HepG2 (cell line): Measurements from ENCODE around the gene WIPF2. TPM values are rescaled to one million over a fixed set of nuclear protein-coding genes. Genes with fewer than 3 reads are reported as not detected.

Experiments used
- ATAC-seq: fragments of 200-7000 bp; cut with Tn5 transposase; 3 replicates; pipeline ENCODE4 v1.9.1; 2020; ENCODE audit warnings: mild to moderate bottlenecking, moderate library complexity
- BruUV-seq: library from RNA; stranded (reverse); fragments of 400-500 nt; replicated peaks from 2 replicates; lab custom pipeline; 2021; lab: Mats Ljungman, UMichigan
- CTCF ChIA-PET: fragments of 300-600 bp; formaldehyde crosslinking; extraction: SDS; loops from one replicate; lab custom pipeline; 2021; ENCODE audit warnings: low total read pairs, inconsistent platforms, low intra/inter-chr PET ratio; lab: Yijun Ruan, JAX
- POLR2A ChIA-PET: fragments of 350-600 bp; sonication (Branson Sonifier 250); formaldehyde crosslinking; loops from one replicate; lab custom pipeline; 2020; ENCODE audit warnings: antibody characterized with exemption, inconsistent platforms; lab: Yijun Ruan, JAX
- DNase-seq: peaks from one replicate; pipeline ENCODE4 v3.0.0-alpha.2; 2015; ENCODE audit warnings: low spot score
- FAIRE-seq: peaks from 3 replicates; lab custom pipeline; 2011; peaks lifted over from hg19 to GRCh38; lab: Jason Lieb, UNC
- H2AFZ ChIP-seq: one replicate; pipeline ENCODE4 v1.6.1; 2011; ENCODE audit warnings: low read length, inconsistent platforms
- H3K27ac ChIP-seq: fragments of 300-600 bp; 3 replicates; pipeline ENCODE4 v1.8.0; 2011; ENCODE audit warnings: mixed run types, mild to moderate bottlenecking, mixed read lengths, low read length, inconsistent platforms; ENCODE audit not compliant: insufficient read depth; ENCODE audit errors: extremely low read length
- H3K27me3 ChIP-seq, 2 experiments: fragments of 200-600 bp in 1 of 2; 2 replicates in 1 of 2; 3 replicates in 1 of 2; pipeline versions ENCODE4 v1.6.0 to v1.8.0; 2011; ENCODE audit warnings: low read length in 2 of 2, mild to moderate bottlenecking in 2 of 2, moderate library complexity in 2 of 2, inconsistent platforms in 1 of 2; ENCODE audit not compliant: insufficient read depth in 2 of 2, control insufficient read depth in 1 of 2
- H3K36me3 ChIP-seq, 2 experiments: fragments of 200-600 bp in 1 of 2; replicated peaks in 1 of 2; 2 replicates in 1 of 2; 3 replicates in 1 of 2; pipeline versions ENCODE4 v1.5.1 to v1.8.0; 2011; ENCODE audit warnings: low read length in 2 of 2, inconsistent platforms in 1 of 2; ENCODE audit not compliant: insufficient read depth in 2 of 2, control insufficient read depth in 1 of 2
- H3K4me1 ChIP-seq: 2 replicates; pipeline ENCODE4 v1.5.1; 2012; ENCODE audit warnings: low read length, inconsistent platforms; ENCODE audit not compliant: insufficient read depth
- H3K4me2 ChIP-seq: 2 replicates; pipeline ENCODE4 v1.6.0; 2011; ENCODE audit warnings: low read depth, low read length, inconsistent platforms
- H3K4me3 ChIP-seq, 3 experiments: fragments of 200-600 bp in 1 of 3; sonication (generic), shearing (Covaris generic) in 1 of 3; replicated peaks in 1 of 3; 2 replicates each; pipeline ENCODE4 v1.5.1; 2011 to 2016; ENCODE audit warnings: low read length in 3 of 3, inconsistent platforms in 2 of 3, low read depth in 2 of 3, mild to moderate bottlenecking in 2 of 3, control low read depth in 1 of 3, mixed read lengths in 1 of 3; ENCODE audit not compliant: insufficient read depth in 1 of 3
- H3K79me2 ChIP-seq: one replicate; pipeline ENCODE4 v1.6.1; 2011; ENCODE audit warnings: low read length, inconsistent platforms; ENCODE audit not compliant: insufficient read depth
- H3K9ac ChIP-seq: 2 replicates; pipeline ENCODE4 v1.6.0; 2011; ENCODE audit warnings: mild to moderate bottlenecking, low read depth, low read length, inconsistent platforms; ENCODE audit not compliant: insufficient read depth
- H3K9me3 ChIP-seq: 2 replicates; pipeline ENCODE4 v1.5.1; 2012; ENCODE audit warnings: mild to moderate bottlenecking, low read length
- H4K20me1 ChIP-seq: 2 replicates; pipeline ENCODE4 v1.6.0; 2011; ENCODE audit warnings: inconsistent platforms, mild to moderate bottlenecking, low read length, moderate library complexity; ENCODE audit not compliant: insufficient read depth
- KDM3A ChIP-seq: IDR thresholded peaks from 2 replicates; pipeline ENCODE4 v1.6.1; 2018; ENCODE audit warnings: low read depth, missing compliant biosample characterization
- MYC ChIP-seq: sonication (generic); formaldehyde crosslinking; IDR thresholded peaks from 2 replicates; pipeline ENCODE4 v1.9.0; 2021; ENCODE audit warnings: missing genetic modification reagents, borderline replicate concordance
- NR2F6 ChIP-seq, 2 experiments: IDR thresholded peaks; 2 replicates each; pipeline ENCODE4 v1.6.1; 2016; ENCODE audit warnings: antibody characterized with exemption in 1 of 2, mild to moderate bottlenecking in 1 of 2
- RFX3 ChIP-seq: IDR thresholded peaks from 2 replicates; pipeline ENCODE4 v1.6.1; 2016; ENCODE audit warnings: missing biosample characterization, missing genetic modification reagents
- SMAD3 ChIP-seq: sonication (generic); formaldehyde crosslinking; IDR thresholded peaks from 2 replicates; pipeline ENCODE4 v1.4.0; 2020; ENCODE audit warnings: missing genetic modification reagents
- SP140L ChIP-seq: sonication (generic); formaldehyde crosslinking; IDR thresholded peaks from 2 replicates; pipeline ENCODE4 v1.4.0; 2020; ENCODE audit warnings: missing genetic modification reagents, borderline replicate concordance
- SRSF9 ChIP-seq: fragments of 200-400 bp; formaldehyde crosslinking; IDR thresholded peaks from 2 replicates; pipeline ENCODE4 v1.6.1; 2018; ENCODE audit warnings: borderline replicate concordance, mild to moderate bottlenecking, low read depth, low read length; ENCODE audit not compliant: insufficient read depth, poor library complexity, severe bottlenecking
- TFDP1 ChIP-seq: IDR thresholded peaks from 2 replicates; pipeline ENCODE4 v1.6.1; 2016; ENCODE audit warnings: missing compliant biosample characterization, missing genetic modification reagents, borderline replicate concordance
- TOPORS ChIP-seq: sonication (generic); formaldehyde crosslinking; IDR thresholded peaks from 2 replicates; pipeline ENCODE4 v1.8.0; 2023; ENCODE audit warnings: mild to moderate bottlenecking, missing genetic modification reagents
- ZGPAT ChIP-seq: IDR thresholded peaks from 2 replicates; pipeline ENCODE4 v1.6.1; 2016; ENCODE audit warnings: mild to moderate bottlenecking
- ZNF124 ChIP-seq: sonication (generic); formaldehyde crosslinking; IDR thresholded peaks from 2 replicates; pipeline ENCODE4 v1.4.0; 2020; ENCODE audit warnings: missing genetic modification reagents
- WGBS: methylation state at CpG from one replicate; pipeline ENCODE4 v1.1.6; 2017; ENCODE audit warnings: low lambda C conversion rate; 5-methylcytosine and 5-hydroxymethylcytosine counted together
- in situ Hi-C: cut with HindIII; loops from 2 replicates; pipeline ENCODE4 v1.10.0; 2017; ENCODE audit warnings: low pct_unique_long_range_greater_than_20kb; ENCODE audit not compliant: extremely low pct_ligation_motif_present
- intact Hi-C: fragments of 100-400 bp; cut with micrococcal nuclease; formaldehyde crosslinking; loops from one replicate; pipeline ENCODE4 v1.10.0; 2022; ENCODE audit not compliant: unreplicated experiment
- polyA plus RNA-seq, 8 experiments: library from polyadenylated mRNA; depleted of rRNA in 3 of 8; stranded (reverse) in 7 of 8; unstranded in 1 of 8; fragments of >200 nt; fragmentation: Illumina TruSeq in 4 of 8; extraction: Trizol in 4 of 8; gene quantifications; 2 replicates each; pipeline versions ENCODE4 v1.2.1 to v1.2.3, GENCODE V29; 2011 to 2016; ENCODE audit warnings: low read depth in 4 of 8, missing spikeins in 1 of 8, mixed read lengths in 1 of 8; ENCODE audit not compliant: insufficient read depth in 1 of 8
- total RNA-seq, 5 experiments: library from RNA; depleted of rRNA; stranded (reverse); fragments of >200 nt; fragmentation: Illumina TruSeq; extraction: Trizol; gene quantifications; 2 replicates each; pipeline ENCODE4 v1.2.3, GENCODE V29; 2016; ENCODE audit warnings: low read depth in 1 of 5
- TF ChIP-seq, protein P1 (sequence below): sonication (generic); formaldehyde crosslinking; IDR thresholded peaks from 2 replicates; pipeline ENCODE4 v1.8.1; 2023; ENCODE audit warnings: mild to moderate bottlenecking, missing genetic modification reagents
- TF ChIP-seq, protein P2 (sequence below): sonication (generic); formaldehyde crosslinking; IDR thresholded peaks from 2 replicates; pipeline ENCODE4 v1.4.0; 2020; ENCODE audit warnings: missing genetic modification reagents
- TF ChIP-seq, protein P3 (sequence below): sonication (generic); formaldehyde crosslinking; conservative IDR thresholded peaks from 2 replicates; pipeline ENCODE4 v1.8.0; 2022; ENCODE audit warnings: low read depth, missing genetic modification reagents
- TF ChIP-seq, protein P4 (sequence below): sonication (generic); formaldehyde crosslinking; IDR thresholded peaks from 2 replicates; pipeline ENCODE4 v1.5.0; 2020; ENCODE audit warnings: mild to moderate bottlenecking, missing genetic modification reagents

Gene WIPF2
- total and polyA plus RNA-seq, 2 of the 13 experiments (the other 11 are each of a cell fraction or from before 2014, with no cell fraction given) = 7.2 to 10.8 TPM

DNA sequence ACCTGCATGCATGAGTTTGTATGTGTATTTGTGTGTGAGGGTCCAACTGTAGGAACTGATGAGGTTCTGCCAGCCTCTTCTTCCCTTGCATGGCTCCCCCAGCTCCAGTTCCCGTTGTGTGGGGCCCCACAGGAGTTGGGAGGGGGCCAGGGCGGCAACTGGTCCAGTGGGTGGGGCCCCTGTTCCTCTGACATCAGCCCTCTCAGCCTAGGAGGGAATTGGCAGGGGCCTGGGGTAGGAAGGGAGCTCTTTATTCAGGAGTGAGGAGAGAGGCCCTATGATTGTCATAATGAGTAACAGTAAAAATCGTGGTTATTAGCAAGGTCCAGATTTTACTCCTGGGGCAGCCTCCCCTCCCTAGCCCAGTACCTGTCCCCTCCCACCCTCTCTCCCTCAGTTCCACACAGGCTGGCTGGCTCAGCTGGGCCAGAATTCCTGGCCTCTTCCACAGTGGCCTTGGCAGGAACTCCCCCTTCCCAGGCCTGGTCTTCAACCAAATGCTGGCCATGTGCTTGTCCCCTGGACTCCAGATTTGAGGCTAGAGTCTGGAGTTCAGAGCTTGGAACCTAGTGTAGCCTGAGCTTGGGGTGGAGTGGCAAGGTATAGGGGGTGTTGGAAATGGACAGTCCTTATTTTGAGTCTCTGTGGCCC lies 108.8 kb downstream of the WIPF2 start:
- no peaks in the 10 kb centered on the region for H3K27me3 ChIP-seq
- H3K36me3 ChIP-seq = peaks cover 0 to 6% of the 10 kb centered on the region in 2 experiments; a peak in 1 of 5 replicates
- H4K20me1 ChIP-seq = peaks cover 36% of the 10 kb centered on the region
- FAIRE-seq (no peak), ATAC-seq (no peak), DNase-seq (no peak)
- H3K27ac ChIP-seq = no peak overlapping the region
- ChIA-PET POLR2A (interaction anchor here (0.7 to 5.3 kb wide), 5 partner anchors 9 to 26 kb away, joined by 3 to 48 read pairs (median 3); no protein-coding TSS in a partner anchor), CTCF (interaction anchor here (0.6 kb wide), 1 partner anchor 176 kb away, joined by 3 read pairs; no protein-coding TSS in a partner anchor)
- H3K4me3 ChIP-seq = no peak overlapping the region
- no peak overlapping the region for H3K4me2 ChIP-seq
- H3K9me3 ChIP-seq = no peaks in the 10 kb centered on the region
- intact Hi-C loops = no loop called here
- in situ Hi-C loops = no loop called here
- no peak overlapping the region for H3K9ac ChIP-seq
- BruUV-seq = no TSS peak
- peaks cover 19% of the 10 kb centered on the region for H3K79me2 ChIP-seq
- WGBS = 50% methylated on average over 3 of the region's 3 CpGs
- no peak overlapping the region for H2AFZ ChIP-seq
- peaks cover 80% of the 10 kb centered on the region for H3K4me1 ChIP-seq
- TF ChIP-seq, protein P1, sequence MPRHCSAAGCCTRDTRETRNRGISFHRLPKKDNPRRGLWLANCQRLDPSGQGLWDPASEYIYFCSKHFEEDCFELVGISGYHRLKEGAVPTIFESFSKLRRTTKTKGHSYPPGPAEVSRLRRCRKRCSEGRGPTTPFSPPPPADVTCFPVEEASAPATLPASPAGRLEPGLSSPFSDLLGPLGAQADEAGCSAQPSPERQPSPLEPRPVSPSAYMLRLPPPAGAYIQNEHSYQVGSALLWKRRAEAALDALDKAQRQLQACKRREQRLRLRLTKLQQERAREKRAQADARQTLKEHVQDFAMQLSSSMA (CRISPR knock-in tag) = no peak
- no peak for TF ChIP-seq ZNF124 (CRISPR knock-in tag)
- TF ChIP-seq, protein P2, sequence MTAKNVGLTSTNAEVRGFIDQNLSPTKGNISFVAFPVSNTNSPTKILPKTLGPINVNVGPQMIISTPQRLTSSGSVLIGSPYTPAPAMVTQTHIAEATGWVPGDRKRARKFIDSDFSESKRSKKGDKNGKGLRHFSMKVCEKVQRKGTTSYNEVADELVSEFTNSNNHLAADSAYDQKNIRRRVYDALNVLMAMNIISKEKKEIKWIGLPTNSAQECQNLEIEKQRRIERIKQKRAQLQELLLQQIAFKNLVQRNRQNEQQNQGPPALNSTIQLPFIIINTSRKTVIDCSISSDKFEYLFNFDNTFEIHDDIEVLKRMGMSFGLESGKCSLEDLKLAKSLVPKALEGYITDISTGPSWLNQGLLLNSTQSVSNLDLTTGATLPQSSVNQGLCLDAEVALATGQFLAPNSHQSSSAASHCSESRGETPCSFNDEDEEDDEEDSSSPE (CRISPR knock-in tag) = peak; percentile 39; the same call in 1 of the 2 replicates
- no peak for TF ChIP-seq ZGPAT (CRISPR knock-in tag)
- TF ChIP-seq TOPORS = no peak
- TF ChIP-seq, protein P3, sequence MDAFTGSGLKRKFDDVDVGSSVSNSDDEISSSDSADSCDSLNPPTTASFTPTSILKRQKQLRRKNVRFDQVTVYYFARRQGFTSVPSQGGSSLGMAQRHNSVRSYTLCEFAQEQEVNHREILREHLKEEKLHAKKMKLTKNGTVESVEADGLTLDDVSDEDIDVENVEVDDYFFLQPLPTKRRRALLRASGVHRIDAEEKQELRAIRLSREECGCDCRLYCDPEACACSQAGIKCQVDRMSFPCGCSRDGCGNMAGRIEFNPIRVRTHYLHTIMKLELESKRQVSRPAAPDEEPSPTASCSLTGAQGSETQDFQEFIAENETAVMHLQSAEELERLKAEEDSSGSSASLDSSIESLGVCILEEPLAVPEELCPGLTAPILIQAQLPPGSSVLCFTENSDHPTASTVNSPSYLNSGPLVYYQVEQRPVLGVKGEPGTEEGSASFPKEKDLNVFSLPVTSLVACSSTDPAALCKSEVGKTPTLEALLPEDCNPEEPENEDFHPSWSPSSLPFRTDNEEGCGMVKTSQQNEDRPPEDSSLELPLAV = no peak
- no peak for TF ChIP-seq RFX3 (CRISPR knock-in tag)
- 0 out of 2 replicates have a peak, but pooled peaks have one; percentile 41 for TF ChIP-seq TFDP1 (CRISPR knock-in tag)
- TF ChIP-seq NR2F6 (IDR thresholded peaks at IDR 0.05) = no peak
- TF ChIP-seq NR2F6 (CRISPR knock-in tag; IDR thresholded peaks at IDR 0.05) = no peak
- TF ChIP-seq MYC (CRISPR knock-in tag) = 0 out of 2 replicates have a peak, but pooled peaks have one; percentile 17
- TF ChIP-seq, protein P4, sequence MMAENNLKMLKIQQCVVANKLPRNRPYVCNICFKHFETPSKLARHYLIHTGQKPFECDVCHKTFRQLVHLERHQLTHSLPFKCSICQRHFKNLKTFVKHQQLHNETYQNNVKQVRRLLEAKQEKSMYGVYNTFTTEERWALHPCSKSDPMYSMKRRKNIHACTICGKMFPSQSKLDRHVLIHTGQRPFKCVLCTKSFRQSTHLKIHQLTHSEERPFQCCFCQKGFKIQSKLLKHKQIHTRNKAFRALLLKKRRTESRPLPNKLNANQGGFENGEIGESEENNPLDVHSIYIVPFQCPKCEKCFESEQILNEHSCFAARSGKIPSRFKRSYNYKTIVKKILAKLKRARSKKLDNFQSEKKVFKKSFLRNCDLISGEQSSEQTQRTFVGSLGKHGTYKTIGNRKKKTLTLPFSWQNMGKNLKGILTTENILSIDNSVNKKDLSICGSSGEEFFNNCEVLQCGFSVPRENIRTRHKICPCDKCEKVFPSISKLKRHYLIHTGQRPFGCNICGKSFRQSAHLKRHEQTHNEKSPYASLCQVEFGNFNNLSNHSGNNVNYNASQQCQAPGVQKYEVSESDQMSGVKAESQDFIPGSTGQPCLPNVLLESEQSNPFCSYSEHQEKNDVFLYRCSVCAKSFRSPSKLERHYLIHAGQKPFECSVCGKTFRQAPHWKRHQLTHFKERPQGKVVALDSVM = 0 out of 2 replicates have a peak, but pooled peaks have one; percentile 23
- TF ChIP-seq KDM3A (CRISPR knock-in tag) = no peak
- no peak for TF ChIP-seq SMAD3 (CRISPR knock-in tag)
- no peak for TF ChIP-seq SP140L (CRISPR knock-in tag)
- TF ChIP-seq SRSF9 = no peak
